ENCODE data around the gene NDFIP1.

Gene NDFIP1

DNA sequence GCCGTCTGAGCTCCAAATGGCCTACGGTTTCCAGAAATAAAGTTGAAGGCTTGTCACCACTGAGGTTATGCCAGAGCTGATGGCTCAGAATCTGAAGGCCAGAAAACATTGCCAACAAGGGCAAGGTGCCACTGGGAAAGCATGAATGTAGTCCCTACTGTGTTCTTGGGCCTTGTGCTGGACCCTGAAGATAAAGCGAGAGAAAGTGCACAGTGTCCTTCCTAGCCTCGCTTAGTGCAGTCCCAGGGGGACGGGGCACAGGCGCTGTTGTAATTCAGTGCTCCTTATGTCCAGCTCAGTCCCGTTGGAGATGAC, 84.5 kb downstream of the NDFIP1 start:
- DNase-seq = no peak

GRCh38 chr5:142197098-142197497, 88.5 kb downstream of the NDFIP1 start:
- DNase-seq = no peak

- DNase-seq = no peak
Observed at GRCh38 chr5:142197781-142198180, 89.2 kb downstream of the NDFIP1 start.

DNA sequence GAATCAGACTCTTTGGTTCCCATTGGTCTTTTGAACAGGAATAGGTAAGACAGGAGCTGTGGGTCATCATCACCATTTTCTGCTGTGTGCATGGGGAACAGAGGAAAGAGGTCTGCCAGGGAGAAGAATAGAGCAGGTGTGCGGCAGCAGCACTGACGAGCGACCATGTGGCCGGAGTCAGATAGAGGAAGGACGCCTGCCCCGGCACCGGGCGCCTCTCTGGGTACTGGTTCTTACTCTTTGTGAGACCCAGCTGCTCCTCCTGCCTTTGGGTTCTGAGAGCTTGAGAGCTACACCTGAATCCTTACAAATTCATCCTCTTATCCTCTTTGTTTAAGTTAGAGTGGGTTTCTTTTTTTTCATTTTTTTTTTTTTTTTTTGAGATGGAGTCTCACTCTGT, 90.8 kb downstream of the NDFIP1 start:
- no peak for DNase-seq

DNA sequence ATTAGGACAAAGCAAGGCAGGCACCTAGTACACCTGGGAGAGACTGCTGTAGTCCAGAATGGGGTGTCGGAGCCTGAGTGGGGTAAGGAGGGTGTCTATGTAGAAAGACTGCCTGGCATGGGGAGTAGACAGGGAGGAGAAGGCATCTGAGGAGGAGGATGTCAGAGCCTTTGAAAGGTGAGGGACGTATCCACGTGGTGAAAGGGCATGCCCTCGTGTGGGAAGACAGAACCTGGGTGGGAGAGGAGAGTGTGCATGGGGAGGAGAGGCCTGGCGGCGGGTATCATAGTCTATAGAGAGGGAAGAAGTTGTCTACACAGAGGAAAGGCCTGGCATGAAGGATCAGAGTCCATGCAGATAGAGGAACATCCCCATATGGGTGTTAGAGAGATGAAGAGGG, 91.8 kb downstream of the NDFIP1 start:
- DNase-seq = no peak

DNA sequence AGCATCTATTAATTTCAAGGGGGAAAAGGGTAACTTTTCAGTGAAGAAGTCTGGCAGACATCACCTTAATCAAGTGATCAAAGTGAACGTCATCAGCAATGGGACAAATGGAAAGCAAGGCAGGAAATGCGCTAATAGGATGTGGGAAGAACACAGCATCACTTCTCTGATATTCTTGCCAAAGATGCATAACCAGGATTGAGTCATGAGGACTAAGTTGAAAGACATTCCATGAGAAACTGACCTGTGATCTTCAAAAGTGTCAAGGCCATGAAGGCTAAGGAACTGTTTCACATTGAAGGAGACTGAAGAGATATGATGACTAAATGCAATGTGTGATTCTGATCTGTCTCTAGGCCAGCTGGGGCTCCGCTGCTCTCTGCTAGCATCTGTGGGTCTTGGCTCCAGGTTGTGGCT, 92.9 kb downstream of the NDFIP1 start:
- no peak for DNase-seq

DNA sequence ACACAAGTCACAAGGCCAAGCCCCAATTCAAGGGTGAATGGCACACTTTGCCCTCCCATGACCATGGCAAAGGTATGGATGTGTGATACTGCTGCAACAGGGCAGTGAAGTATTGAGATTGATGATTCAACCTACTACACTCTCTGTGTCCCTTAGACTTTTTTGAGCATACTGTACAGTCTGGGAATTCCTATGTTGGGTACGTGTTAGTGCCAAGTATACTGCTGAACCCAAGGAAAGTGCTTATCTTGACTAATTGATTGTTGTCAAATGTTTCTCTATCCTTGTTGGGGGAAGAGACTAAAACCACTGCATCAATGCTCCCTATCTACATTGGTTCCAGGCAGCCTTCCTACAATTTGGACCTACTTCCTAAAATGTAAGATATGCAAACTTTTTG, 93.7 kb downstream of the NDFIP1 start:
- DNase-seq = no peak
